HL-60/S4 treated with retinoic acid at 250 ng/mL for 4 days and 3 days (cell line): ENCODE results near the gene FXYD3.
"Not testable (repeated sequence)": the region's sequence is repeated elsewhere in the genome, so short reads cannot be mapped to it uniquely, and the experiment has no call there.

ENCODE experiments used
- in situ Hi-C: fragments of 300-500 bp; cut with MboI; formaldehyde crosslinking; loops from 2 replicates; pipeline ENCODE4 v1.7.0; 2022; ENCODE audit warnings: low sequenced_read_pairs

Gene FXYD3

DNA sequence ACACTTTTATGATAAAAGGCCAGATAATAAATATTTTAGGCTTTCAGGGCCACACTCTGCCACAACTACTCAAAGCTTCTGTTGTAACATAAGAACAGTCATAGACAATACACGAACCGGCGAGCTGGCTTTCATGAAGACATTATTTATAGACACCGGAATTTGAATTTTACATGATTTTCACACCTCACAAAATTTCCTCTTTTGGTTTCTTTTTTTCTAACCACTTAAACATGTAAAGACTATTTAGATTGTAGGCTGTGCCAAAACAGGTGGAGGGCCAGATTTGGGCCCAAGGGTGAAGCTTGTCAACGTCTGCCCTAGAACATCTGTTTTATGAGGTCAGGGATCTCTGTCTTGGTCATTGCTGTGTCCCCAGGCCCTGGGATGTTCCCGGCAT is 29.7 kb upstream of the FXYD3 start:
- in situ Hi-C loops: no loop called here

DNA sequence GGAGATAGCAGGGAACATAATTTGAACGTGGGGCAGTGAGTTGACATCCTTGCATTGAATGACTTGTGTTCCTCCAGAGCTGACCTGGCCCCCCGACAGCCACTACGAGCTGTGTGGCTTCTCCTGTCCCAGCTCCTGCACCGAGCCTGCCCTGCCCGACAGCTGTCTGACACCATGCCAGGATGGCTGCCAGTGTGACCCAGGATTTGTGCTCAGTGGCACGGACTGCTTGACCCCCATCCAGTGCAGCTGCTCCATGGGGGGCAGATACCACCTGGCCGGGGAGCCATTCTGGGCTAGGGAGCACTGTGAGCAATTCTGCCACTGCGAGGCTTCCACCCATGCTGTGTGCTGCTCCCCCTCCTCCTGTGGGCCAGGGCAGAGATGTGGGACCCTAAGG is 29.2 kb upstream of the FXYD3 start:
- in situ Hi-C loops: no loop called here

DNA sequence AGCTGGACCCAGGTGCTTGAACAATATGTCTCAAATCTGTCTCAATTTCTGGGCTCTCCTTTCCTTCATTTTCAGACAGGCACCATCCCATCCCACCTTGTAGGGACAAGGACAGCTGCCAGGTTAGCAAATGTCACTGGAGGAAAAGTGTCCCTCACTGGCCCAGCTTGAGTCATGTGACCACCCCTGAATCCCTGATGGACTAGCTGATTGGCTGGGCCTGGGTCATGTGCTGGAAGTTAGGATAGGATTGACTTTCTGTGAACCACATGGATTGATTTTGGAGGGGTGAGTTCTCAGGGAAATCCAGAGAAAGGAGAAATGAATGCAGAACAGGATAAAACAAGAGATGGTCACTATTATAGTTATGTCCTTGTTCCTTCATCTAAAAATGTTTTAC is 28.2 kb upstream of the FXYD3 start:
- in situ Hi-C loops: no loop called here

DNA sequence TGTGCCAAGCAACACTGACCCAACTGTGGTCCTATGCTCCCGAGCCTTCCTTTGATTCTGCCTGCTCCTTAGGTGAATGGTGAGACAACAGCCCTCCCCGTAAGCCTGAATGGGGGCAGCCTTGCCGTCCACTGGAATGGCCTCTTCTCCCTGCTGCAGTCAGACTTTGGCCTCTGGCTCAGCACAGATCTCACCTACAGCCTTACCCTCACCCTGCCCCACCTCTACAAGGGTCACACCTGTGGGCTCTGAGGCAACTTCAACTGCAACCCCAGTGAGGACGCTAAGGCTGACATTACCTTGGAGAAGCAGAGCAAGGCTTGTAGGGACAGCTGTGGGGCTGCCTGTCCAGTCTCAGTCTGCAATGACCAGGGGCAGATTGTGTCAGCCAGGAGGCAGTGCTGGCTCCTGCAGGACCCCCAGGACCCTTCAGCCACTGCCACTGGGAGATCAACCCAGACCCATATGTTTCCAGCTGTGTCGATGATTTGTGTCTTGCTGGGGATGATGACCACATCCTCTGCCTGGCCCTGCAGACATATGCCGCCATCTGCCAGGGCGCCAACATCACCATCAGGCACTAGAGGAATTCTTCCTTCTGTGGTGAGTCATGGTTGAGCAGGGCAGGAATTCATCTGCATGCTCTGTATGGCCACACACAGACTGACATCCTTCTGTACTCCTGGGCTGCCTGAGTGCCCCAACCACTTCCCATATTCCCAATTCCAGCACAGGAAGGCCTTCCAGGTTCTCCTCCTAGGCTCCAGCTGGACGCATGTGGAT is 27.3 kb upstream of the FXYD3 start:
- in situ Hi-C loops: no loop called here

DNA sequence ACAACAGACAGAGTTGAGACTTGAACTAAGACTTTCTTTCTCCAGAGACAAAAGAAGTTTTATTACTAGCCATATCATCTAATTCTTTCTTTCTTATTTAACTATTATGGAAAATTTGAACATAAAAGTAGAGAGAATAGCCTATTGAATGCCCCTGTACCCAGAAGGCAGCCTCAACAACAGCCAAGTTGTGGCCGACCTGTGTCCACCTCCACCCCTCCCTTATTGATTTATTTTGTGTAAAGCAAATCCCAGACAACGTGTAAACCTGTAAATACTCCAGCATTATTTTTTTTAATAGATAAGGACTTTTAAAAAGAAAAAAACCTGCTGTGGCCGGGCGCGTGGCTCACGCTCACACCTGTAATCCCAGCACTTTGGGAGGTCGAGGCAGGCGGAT is 26.1 kb upstream of the FXYD3 start:
- in situ Hi-C loops: no loop called here

DNA sequence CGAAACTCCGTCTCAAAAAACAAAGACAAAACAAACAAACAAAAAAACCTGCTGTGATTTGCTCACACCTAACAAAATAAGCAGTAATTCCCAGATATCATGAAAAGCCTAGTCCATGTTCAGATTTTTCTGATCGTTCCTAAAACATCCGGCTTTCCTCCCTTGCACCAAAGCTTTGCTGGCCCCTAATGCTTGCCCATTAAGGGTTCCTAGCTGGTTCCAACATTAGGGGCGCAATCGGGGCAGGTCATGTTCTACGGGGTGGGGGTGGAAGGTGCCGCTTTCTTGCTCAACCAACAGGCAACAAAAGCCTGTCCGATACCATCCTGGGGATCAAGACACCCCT is 25.5 kb upstream of the FXYD3 start:
- in situ Hi-C loops: no loop called here

DNA sequence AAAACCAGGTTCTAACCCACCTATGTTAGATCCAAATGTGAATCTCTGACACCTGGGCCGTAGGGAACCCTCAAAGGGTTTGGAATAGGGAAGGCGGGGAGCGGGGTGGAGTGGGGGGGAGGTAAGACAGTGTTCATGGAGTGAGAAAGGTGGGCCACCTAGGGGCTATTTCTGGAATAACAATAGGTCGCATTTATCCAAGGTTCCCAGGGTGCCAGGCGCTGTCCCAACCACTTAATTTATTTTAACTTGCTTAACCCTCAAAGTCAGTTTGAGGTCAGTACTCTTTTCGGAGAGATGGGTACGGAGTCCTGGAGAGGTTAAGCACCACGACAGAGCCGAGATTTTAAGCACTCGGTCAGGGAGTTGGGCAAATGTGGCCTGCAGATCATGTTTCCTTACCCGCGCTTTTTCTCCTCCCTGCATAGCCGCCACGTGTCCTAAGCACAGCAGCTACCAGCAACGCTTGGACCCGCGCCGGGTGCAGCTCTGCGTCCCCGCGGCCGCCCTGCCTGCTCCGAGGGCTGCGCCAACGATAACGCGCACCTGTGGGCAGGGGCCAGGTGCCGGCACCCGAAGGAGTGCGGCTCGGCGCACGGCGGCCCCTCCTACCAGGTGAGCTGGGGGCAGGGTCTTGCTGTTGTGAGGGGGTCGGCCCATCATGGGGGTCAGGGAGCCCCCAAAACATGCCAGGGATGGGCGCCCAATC is 25.0 kb upstream of the FXYD3 start:
- in situ Hi-C loops: no loop called here

DNA sequence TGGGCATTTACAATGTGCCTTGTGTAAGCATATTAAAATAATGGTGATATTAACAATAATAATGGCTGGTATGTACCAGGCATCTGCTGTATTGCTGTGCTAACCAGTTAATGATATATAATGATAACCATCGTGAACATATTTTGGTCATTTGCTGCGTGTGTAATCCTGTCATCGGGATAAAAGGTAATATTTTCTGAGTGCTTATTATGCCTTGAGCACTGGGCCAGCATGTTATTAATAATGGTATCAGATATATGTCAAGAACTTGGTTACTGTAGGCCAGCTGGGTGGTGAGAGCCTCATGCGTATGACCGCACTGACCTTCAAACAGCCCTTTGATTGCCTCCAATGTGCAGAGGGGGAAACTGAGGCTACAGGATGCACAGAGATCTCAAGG is 22.2 kb upstream of the FXYD3 start:
- in situ Hi-C loops: no loop called here

DNA sequence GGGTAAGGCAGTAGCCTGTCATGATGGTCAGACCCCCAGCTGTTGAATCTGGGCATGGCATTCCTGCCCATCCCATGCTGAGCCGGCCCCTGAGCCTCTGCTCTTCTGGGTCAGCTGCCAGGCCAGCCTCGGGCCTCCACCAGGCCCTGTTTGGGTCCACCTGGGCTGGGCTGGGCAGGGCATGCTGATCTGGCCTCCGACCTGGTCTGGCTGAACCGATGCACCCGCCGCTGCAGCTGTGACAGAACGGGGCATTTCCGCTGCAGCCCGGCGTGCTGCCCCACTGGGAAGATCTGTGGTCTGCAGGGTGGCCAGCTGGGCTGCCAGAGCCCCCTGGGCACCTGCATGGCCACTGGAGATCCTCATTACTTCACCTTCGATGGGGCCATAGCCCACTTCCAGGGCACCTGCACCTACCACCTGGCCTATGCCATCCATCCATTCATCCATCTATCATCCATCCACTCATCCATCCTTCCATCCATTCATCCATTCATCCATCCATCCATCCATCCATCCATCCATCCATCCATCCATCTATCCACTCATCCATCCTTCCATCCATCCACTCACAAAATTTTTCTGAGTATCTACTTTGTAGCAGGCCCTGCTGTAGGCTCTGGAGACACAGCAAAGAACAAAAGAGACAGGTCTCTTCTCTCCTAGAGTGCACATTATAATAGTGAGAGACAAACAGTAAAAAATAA is 21.5 kb upstream of the FXYD3 start:
- in situ Hi-C loops: no loop called here

DNA sequence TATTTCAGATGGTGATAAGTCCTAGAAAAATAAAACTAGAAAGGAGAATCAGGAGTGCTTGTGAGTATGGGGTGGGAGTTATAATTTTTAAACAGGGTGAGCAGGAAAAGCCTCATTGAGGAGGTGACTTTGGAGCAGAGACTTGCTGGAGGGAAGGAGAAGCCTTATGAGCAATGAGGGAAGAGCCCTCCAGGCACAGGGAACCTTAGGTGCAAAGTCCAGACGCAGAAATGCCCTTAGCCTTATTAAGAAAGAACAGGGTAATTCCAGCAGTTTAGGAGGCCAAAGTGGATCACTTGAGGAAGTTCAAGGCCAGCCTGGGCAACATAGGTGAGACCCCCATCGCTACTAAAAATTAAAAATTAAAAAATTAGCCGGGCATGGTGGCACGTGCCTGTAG is 21.0 kb upstream of the FXYD3 start:
- in situ Hi-C loops: no loop called here

DNA sequence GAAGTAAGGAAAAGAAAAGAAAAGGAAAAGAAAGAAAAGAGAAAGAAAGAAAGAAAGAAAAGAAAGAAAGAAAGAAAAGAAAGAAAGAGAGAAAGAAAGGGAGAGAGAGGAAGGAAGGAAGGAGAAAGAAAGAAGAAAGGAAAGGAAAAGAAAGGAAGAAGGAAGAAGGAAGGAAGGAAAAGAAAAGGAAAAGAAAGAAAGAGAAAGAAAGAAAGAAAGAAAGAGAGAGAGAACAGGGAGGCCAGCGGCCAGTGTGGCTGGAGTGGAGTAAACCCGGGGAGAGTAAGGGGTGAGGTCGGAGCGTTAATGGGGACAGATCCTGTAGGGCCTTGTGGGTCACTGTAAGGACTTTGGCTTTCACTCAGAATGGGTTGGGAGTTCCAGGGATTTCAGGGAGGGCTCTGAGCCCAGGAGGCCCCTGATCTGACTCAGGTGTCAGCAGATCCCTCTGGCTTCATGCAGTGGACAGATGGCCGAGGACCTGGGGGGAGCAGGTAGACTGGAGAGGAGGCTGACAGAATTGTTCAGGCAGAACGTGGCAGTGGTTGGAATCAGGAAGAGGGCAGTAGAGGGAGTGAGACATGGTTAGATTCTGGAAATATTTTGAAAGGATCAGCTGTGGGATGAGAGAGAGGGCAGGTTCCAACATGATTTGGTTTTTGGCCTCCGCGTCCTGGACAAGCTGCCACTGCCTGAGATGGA is 19.8 kb upstream of the FXYD3 start:
- in situ Hi-C loops: no loop called here

DNA sequence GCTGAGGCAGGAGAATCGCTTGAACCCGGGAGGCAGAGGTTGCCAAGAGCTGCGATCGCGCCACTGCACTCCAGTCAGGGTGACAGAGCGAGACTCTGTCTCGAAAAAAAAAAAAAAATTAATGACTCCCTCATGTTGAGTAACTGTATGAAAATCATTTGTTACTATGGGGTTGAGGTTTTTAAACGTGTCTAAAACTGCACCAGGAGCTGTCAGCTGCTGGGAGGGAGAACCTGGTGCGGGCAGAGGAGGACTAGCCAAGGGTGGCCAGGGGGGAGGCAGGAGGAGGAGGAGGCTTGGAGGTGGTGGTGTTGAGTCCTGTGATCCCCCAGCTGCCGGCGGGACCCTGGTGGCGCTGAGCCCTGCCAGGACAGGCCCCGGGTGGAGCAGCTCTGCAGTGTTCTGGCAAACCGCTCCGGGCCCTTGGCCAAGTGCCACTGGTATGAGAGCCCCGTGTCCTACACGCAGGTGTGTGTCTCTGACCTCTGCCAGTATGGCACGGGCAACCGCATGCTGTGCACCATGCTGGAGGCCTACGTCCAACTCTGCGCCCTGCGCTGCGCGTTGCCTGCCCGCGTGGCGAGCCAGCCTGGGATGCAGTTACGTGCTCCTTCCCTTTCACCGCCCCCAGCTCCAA is 17.1 kb upstream of the FXYD3 start:
- in situ Hi-C loops: no loop called here

DNA sequence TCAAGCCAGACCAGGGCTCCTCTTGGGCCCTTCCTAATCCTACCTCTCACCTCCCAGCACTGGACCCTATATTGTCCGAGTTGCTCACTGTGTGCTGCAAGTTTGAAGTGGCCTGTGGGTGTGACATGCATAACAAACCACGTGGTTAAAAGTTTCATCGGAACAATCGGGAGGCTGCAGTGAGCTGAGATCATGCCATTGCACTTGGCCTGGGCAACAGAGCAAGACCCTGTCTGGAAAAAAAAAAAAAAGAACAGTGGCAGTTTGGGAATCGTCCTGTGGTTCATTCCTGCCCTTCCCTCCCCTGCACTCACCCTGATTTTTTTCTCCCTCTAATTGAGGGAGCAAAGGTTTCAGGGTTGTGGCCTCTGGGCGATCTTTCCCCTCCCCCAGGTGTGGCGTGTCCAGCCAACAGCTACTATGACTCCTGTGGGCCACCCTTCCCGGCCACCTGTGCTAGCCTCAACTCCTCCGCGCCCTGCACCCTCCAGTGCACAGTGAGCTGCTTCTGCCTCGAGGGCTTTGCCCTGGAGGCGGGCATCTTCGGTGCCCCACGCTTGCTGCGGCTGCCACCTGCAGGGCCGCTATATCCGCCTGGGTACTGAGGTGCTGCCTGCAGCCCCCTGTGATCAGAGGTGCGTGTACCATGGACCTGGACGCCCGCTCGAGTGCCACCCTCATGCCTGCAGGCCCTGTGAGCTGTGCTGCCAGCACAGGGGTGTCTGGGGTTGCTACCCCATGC is 16.3 kb upstream of the FXYD3 start:
- in situ Hi-C loops: no loop called here

DNA sequence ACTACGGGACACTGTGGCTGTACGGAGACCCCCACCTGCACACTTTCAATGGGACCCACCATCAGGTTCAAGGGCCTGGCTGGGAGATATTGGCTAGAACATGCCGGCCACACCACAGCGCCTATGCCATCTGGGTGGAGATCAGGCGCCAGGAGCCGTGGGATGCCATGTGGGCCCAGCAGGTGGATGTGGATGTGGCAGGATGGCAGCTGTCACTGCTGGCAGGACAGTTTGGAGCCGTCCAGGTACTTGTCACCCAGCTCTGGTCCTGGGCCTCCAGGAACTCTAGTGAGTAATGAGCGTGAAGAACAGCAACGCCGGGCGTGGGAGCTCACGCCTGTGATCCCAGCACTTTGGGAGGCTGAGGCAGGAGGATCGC is 15.7 kb upstream of the FXYD3 start:
- in situ Hi-C loops: no loop called here

DNA sequence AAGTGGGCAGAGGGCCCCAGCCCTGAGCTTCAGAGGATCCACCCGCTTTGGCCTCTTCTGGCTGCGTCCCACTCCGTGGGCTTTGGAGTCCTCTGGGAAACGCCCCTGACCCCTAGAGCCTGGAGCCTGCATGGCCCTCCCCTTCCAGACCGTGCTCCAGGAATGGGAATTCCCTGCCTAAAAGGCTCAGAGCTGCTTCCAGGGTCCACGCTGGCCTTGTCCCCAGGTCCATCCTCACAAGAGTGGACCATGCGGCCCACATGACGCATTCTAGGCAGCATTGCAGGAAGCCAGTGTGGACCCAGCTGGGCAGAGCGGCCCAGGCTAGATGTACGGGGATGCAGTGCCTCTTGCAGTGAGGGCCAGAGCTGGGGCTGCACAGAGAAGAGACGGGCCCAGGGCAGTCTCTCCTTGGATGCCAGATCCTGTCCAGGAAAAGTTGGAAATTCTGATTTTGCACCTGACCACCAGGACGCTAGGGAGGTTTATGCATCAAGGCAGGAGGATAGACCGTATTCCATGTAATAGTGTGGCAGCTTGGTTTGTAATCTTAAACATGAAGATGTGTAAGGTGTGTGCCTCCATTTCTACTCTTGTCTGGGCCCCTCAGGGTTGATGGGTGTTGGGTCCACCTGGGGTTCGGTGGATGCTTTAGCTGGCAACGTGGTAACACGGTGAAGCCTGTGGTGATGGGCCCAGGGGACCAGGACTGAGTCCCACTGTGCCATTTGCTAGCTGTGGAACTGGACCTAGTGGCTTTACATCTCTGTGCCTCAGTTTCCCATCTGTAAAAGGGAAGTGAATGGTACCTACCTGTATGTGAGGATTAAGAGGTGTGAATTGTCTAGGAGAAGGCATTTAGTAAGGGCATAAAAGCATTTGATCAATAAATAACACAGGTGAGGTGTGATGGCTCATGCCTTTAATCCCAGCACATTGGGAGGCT is 14.8 kb upstream of the FXYD3 start:
- in situ Hi-C loops: no loop called here

DNA sequence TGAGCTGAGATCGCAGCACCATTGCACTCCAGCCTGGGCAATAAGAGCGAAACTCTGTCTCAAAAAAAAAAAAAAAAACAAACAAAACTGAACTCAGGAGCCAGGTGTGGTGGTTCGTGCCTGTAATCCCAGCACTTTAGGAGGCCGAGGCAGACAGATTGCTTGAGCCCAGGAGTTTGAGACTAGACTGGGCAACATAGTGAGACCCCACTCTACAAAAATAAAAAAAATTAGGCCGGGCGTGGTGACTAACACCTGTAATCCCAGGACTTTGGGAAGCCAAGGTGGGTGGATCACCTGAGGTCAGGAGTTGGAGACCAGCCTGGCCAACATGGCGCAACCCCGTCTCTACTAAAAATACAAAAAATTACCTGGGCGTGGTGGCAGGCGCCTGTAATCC is 13.7 kb upstream of the FXYD3 start:
- in situ Hi-C loops: not testable (repeated sequence)

DNA sequence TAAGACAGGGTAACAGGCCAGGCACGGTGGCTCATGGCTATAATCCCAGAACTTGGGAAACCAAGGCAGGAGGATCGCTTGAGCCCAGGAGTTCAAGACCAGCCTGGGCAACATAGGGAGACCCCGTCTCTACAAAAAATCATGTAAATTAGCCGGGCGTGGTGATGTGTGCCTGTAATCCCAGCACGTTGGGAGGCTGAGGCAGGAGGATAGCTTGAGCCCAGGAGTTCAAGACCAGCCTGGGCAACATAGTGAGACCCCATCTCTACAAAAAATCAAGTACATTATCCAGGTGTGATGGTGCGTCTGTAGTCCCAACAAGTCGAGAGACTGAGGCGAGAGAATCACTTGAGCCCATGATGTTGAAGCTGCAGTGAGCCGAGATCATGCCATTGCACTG is 12.0 kb upstream of the FXYD3 start:
- in situ Hi-C loops: not testable (repeated sequence)

DNA sequence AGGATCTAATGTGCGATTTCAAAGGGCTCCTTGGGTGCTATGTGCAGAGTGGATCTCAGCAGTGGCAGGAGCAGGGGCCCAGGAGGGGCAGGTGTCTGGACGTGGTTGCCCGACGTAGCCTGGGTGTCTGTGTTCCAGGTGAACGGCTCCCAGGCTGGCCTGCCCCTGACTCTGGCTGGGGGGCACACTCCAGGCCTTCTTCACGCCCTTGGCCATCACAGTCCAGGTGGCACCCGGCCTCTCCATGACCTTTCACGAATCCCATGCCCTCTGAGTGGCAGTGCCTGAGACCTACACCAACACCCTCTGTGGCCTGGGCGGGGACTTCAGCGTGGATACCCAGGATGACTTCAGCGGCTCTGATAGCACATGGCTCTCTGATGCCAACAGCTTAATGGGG is 11.3 kb upstream of the FXYD3 start:
- in situ Hi-C loops: no loop called here

DNA sequence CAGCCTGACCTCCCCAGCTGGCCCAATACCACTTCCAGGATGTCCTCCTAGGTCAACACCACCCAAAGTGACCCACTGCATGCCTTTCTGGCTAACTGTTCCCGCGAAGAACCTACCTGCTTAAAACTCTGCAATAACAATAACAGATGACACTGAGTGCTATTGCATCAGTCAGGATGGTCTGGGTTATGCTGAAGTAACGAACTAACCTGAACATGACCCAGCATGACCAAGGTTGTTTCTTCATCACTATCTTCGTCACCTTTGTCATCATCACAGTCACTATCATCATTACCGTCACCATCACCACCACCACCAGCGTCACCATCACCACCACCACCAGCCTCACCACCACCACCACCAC is 10.6 kb upstream of the FXYD3 start:
- in situ Hi-C loops: no loop called here
